Measurements from ENCODE around the gene AP1M1.

AP1M1 gene

GRCh38 chr19:16247353-16248182 is 49.9 kb downstream of the AP1M1 start:
- DNase-seq (ENCODE audit: extremely low spot score) = peak; percentile 90
- POLR2A ChIA-PET = interaction anchor here (0.6 kb wide), 1 partner anchor 125 kb away, joined by 3 read pairs; no protein-coding TSS in a partner anchor
- peak; percentile 86 for TF ChIP-seq CTCF (IDR thresholded peaks at IDR 0.05; ENCODE audit: control extremely low read depth, extremely low read depth, low read depth, missing control alignments)
- CTCF ChIA-PET = interaction anchor here (0.8 to 8.0 kb wide), 27 partner anchors 10 to 175 kb away, joined by 3 to 73 read pairs (median 4); no protein-coding TSS in a partner anchor

- POLR2A ChIA-PET = interaction anchor here (0.6 kb wide), 1 partner anchor 124 kb away, joined by 3 read pairs; no protein-coding TSS in a partner anchor
- DNase-seq (ENCODE audit: extremely low spot score) = no peak
- no peak for TF ChIP-seq CTCF (IDR thresholded peaks at IDR 0.05; ENCODE audit: control extremely low read depth, extremely low read depth, low read depth, missing control alignments)
- CTCF ChIA-PET = interaction anchor here (0.8 to 8.0 kb wide), 12 partner anchors 9 to 168 kb away, joined by 3 to 73 read pairs (median 4); no protein-coding TSS in a partner anchor
These were observed 50.8 kb downstream of the AP1M1 start for GRCh38 chr19:16248380-16249023.

GRCh38 chr19:16249826-16250404 is 52.2 kb downstream of the AP1M1 start:
- CTCF ChIA-PET = interaction anchor here (5.1 to 8.0 kb wide), 3 partner anchors 133 to 167 kb away, joined by 49 to 73 read pairs (median 61); no protein-coding TSS in a partner anchor
- POLR2A ChIA-PET = no interaction called here
- no peak for DNase-seq (ENCODE audit: extremely low spot score)
- no peak for TF ChIP-seq CTCF (IDR thresholded peaks at IDR 0.05; ENCODE audit: control extremely low read depth, extremely low read depth, low read depth, missing control alignments)

- ChIA-PET CTCF (interaction anchor here (8.0 kb wide), 2 partner anchors 130 to 164 kb away, joined by 61 to 73 read pairs; no protein-coding TSS in a partner anchor), POLR2A (no interaction called here)
- DNase-seq (ENCODE audit: extremely low spot score) = no peak
- no peak for TF ChIP-seq CTCF (IDR thresholded peaks at IDR 0.05; ENCODE audit: control extremely low read depth, extremely low read depth, low read depth, missing control alignments)
These were observed 54.9 kb downstream of the AP1M1 start for GRCh38 chr19:16252459-16253205.

GRCh38 chr19:16254851-16255408 is 57.2 kb downstream of the AP1M1 start:
- no peak for DNase-seq (ENCODE audit: extremely low spot score)
- CTCF ChIA-PET = no interaction called here
- no peak for TF ChIP-seq CTCF (IDR thresholded peaks at IDR 0.05; ENCODE audit: control extremely low read depth, extremely low read depth, low read depth, missing control alignments)
- POLR2A ChIA-PET = no interaction called here
